Neural cell (in vitro differentiated cells): ENCODE measurements around the gene SH3TC2.

ENCODE experiments used
- EP300 ChIP-seq: fragments of 450-650 bp; conservative IDR thresholded peaks from 2 replicates; pipeline ENCODE4 v1.6.1; 2014; ENCODE audit warnings: antibody characterized with exemption, mild to moderate bottlenecking, moderate library complexity; ENCODE audit not compliant: poor library complexity, severe bottlenecking
- EZH2 ChIP-seq: fragments of 200-600, 300-800 bp; shearing (Covaris generic), sonication (generic); IDR thresholded peaks from 2 replicates; pipeline ENCODE4 v1.6.1; 2014; ENCODE audit warnings: antibody characterized with exemption, low read length, borderline replicate concordance, mild to moderate bottlenecking; ENCODE audit not compliant: insufficient read depth, poor library complexity, severe bottlenecking
- POLR2AphosphoS5 ChIP-seq: IDR thresholded peaks from 2 replicates; pipeline ENCODE4 v1.6.1; 2012
- RAD21 ChIP-seq: fragments of 450-650 bp; conservative IDR thresholded peaks from 2 replicates; pipeline ENCODE4 v1.6.1; 2014; ENCODE audit warnings: antibody characterized with exemption, mild to moderate bottlenecking, moderate library complexity
- SMC3 ChIP-seq: fragments of 450-650 bp; conservative IDR thresholded peaks from 2 replicates; pipeline ENCODE4 v1.6.1; 2014; ENCODE audit warnings: antibody characterized with exemption, mild to moderate bottlenecking, moderate library complexity; ENCODE audit not compliant: poor library complexity
- TAF1 ChIP-seq: IDR thresholded peaks from 2 replicates; pipeline ENCODE4 v1.6.1; 2012; ENCODE audit warnings: low read depth
- TF ChIP-seq, protein P1 (sequence below): fragments of 450-650 bp; IDR thresholded peaks from 2 replicates; pipeline ENCODE4 v1.5.1; 2014; ENCODE audit warnings: antibody characterized with exemption, mild to moderate bottlenecking, moderate library complexity; ENCODE audit not compliant: poor library complexity, severe bottlenecking
- TF ChIP-seq, protein P2 (sequence below): IDR thresholded peaks from 2 replicates; pipeline ENCODE4 v1.6.1; 2012; ENCODE audit warnings: borderline replicate concordance

DNA sequence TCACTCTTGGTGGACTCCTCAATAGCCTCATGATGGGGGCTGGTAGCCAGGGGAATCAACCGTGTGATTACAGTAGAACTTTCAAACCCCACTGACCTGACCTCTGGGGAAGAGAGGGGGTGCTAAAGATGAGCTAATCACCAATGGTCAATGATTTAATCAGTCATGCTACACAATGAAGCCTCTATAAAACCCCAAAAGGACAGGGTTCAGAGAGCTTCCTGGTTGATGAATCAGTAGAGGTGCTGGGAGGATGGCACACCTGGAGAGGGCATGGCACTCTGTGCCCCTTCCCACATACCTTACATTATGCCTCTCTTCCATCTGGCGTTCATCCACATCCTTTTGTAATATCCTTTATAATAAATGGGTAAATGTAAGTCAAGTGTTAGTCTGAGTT lies 8.9 kb upstream of the SH3TC2 start:
- TF ChIP-seq POLR2AphosphoS5, result no peak
- TF ChIP-seq, protein P1, sequence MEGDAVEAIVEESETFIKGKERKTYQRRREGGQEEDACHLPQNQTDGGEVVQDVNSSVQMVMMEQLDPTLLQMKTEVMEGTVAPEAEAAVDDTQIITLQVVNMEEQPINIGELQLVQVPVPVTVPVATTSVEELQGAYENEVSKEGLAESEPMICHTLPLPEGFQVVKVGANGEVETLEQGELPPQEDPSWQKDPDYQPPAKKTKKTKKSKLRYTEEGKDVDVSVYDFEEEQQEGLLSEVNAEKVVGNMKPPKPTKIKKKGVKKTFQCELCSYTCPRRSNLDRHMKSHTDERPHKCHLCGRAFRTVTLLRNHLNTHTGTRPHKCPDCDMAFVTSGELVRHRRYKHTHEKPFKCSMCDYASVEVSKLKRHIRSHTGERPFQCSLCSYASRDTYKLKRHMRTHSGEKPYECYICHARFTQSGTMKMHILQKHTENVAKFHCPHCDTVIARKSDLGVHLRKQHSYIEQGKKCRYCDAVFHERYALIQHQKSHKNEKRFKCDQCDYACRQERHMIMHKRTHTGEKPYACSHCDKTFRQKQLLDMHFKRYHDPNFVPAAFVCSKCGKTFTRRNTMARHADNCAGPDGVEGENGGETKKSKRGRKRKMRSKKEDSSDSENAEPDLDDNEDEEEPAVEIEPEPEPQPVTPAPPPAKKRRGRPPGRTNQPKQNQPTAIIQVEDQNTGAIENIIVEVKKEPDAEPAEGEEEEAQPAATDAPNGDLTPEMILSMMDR, result no peak
- TF ChIP-seq EP300, result no peak
- TF ChIP-seq TAF1, result no peak
- no peak for TF ChIP-seq EZH2
- TF ChIP-seq SMC3, result no peak
- TF ChIP-seq, protein P2, sequence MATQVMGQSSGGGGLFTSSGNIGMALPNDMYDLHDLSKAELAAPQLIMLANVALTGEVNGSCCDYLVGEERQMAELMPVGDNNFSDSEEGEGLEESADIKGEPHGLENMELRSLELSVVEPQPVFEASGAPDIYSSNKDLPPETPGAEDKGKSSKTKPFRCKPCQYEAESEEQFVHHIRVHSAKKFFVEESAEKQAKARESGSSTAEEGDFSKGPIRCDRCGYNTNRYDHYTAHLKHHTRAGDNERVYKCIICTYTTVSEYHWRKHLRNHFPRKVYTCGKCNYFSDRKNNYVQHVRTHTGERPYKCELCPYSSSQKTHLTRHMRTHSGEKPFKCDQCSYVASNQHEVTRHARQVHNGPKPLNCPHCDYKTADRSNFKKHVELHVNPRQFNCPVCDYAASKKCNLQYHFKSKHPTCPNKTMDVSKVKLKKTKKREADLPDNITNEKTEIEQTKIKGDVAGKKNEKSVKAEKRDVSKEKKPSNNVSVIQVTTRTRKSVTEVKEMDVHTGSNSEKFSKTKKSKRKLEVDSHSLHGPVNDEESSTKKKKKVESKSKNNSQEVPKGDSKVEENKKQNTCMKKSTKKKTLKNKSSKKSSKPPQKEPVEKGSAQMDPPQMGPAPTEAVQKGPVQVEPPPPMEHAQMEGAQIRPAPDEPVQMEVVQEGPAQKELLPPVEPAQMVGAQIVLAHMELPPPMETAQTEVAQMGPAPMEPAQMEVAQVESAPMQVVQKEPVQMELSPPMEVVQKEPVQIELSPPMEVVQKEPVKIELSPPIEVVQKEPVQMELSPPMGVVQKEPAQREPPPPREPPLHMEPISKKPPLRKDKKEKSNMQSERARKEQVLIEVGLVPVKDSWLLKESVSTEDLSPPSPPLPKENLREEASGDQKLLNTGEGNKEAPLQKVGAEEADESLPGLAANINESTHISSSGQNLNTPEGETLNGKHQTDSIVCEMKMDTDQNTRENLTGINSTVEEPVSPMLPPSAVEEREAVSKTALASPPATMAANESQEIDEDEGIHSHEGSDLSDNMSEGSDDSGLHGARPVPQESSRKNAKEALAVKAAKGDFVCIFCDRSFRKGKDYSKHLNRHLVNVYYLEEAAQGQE, result no peak
- no peak for TF ChIP-seq RAD21
